ENCODE measurements around the gene SEMA3D.
A peak's percentile ranks its signal among the peaks of the same experiment; 100 is the strongest.

SEMA3D gene

DNA sequence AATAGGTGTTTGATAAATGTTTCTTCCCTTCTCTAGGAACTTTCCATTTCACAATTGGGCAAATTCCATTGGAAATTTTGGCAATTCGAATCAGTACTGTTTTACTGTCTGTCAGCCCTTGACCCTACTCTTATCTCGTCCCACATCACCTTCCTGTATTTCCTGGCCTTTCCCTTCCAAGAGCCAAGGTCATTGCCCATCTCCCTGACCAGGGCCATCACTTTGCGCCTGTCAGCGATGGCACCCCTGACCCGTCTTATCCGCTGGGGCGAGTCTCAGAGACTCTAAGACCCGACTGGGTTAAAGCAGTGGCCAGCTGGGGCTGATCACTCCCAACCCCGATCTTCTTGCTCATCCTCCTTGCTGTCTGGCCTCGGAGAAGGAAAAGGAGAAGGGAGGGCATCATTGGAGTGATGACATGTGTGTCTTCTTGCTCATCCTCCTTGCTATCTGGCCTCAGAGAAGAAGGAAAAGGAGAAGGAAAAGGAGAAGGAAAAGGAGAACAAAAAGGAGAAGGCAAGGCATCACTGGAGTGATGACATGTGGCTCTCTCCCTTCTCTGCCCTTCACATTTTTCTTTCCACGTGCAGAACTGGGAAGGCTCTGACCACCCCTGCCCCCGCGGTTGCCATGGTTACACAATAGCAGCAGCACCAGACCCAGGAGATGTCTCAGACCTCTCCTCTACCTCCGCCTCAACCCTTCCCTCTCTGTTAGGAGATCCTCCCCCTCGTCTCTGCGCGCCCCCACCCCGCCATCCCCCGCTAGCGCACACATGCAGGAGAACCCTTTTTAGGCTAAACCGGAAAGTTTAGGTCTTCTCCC lies 2.0 kb downstream of the SEMA3D start:
- Histone ChIP-seq H3K4me3 (ENCODE audit: low read length) (peak overlapping the region; percentile 87), H3K4me1 (ENCODE audit: control insufficient read depth, insufficient read depth, low read length) (peaks cover 13% of the 10 kb centered on the region), H3K9me3 (ENCODE audit: control insufficient read depth, low read length) (peaks cover 2% of the 10 kb centered on the region), H3K9ac (ENCODE audit: low read length) (no peak overlapping the region), H3K36me3 (ENCODE audit: control insufficient read depth, insufficient read depth, low read length, severe bottlenecking) (no peaks in the 10 kb centered on the region), H3K27me3 (replicated peaks; ENCODE audit: control insufficient read depth, insufficient read depth, low read length) (peaks cover 22% of the 10 kb centered on the region)
- peak; percentile 83 for DNase-seq (ENCODE audit: low read depth)

DNA sequence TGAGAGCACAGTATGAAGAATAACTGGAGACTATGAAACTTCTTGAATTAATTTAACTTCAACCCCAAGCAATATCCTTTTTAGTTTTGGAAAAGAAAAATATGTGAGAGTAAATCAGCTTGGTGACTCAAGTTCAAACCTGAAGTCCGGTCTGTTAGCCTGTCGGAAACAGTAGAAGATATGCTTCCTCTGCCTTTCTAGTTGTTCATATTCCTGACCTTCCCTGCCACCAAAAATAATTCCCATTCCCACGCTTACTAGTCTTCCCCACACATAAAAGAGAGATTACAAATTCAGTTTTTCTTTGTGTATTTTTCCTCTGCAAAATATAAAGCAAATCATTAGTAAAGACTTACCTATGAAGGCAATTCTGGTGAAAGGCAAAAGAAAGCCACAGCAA lies 3.6 kb downstream of the SEMA3D start:
- no peaks in the 10 kb centered on the region for H3K36me3 ChIP-seq (ENCODE audit: control insufficient read depth, insufficient read depth, low read length, severe bottlenecking)
- no peak for DNase-seq (ENCODE audit: low read depth)
- peaks cover 20% of the 10 kb centered on the region for H3K27me3 ChIP-seq (replicated peaks; ENCODE audit: control insufficient read depth, insufficient read depth, low read length)
- no peak overlapping the region for H3K4me3 ChIP-seq (ENCODE audit: low read length)
- peaks cover 13% of the 10 kb centered on the region for H3K4me1 ChIP-seq (ENCODE audit: control insufficient read depth, insufficient read depth, low read length)
- H3K9ac ChIP-seq (ENCODE audit: low read length): no peak overlapping the region
- H3K9me3 ChIP-seq (ENCODE audit: control insufficient read depth, low read length): peaks cover 12% of the 10 kb centered on the region

DNA sequence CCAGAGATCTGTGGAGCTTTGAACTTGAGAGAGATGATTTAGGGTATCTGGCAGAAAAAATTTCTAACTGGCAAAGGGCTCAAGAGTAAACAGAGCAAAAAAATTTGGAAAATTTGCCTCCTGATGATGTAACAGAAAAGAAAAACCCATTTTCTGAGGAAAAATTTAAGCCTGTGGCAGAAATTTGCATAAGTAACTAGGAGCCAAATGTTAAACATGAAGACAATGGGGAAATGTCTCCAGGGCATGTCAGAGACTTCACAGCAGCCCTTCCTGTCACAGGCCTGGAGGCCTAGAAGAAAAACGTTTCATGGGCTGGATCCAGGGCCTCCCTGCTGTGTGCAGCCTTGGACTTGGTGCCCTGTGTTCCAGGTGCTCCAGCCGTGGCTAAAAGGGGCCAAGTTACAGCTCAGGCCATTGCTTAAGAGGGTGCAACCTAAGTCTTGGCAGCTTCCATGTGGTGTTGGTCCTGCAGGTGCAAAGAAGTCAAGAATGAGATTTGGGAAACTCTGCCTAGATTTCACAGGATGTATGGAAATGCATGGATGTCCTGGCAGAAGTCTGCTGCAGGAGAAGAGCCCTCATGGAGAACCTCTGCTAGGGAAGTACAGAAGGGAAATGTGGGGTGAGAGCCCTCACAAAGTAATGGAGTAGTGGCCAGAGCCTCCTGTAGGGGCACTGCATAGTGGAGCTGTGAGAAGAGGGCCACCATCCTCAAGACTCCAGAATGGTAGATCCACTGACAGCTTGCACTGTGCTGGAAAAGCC lies 8.1 kb downstream of the SEMA3D start:
- H3K4me1 ChIP-seq (ENCODE audit: control insufficient read depth, insufficient read depth, low read length): peaks cover 2% of the 10 kb centered on the region
- peaks cover 18% of the 10 kb centered on the region for H3K9me3 ChIP-seq (ENCODE audit: control insufficient read depth, low read length)
- no peak for DNase-seq (ENCODE audit: low read depth)
- H3K4me3 ChIP-seq (ENCODE audit: low read length): no peak overlapping the region
- H3K27me3 ChIP-seq (replicated peaks; ENCODE audit: control insufficient read depth, insufficient read depth, low read length): peaks cover 8% of the 10 kb centered on the region
- H3K36me3 ChIP-seq (ENCODE audit: control insufficient read depth, insufficient read depth, low read length, severe bottlenecking): no peaks in the 10 kb centered on the region
- no peak overlapping the region for H3K9ac ChIP-seq (ENCODE audit: low read length)

DNA sequence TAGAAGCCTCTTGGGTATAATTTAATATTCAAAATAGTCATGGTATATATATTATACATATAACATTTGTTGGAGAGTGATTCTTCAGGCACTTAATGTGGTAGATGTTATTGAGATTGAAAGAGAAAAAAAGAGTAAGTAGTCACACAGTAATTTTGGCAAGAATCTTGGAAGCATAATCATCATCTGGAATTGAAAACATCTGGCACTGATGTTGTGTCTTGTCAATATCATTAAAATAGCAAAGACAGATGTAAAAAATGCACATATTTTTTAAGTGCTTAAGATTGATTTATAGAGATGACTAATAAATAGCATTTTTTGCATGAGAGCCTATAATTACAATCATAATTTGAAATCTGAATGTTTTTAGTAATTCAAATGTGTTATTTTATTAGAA lies 9.5 kb downstream of the SEMA3D start:
- Histone ChIP-seq H3K4me1 (ENCODE audit: control insufficient read depth, insufficient read depth, low read length) (peaks cover 8% of the 10 kb centered on the region), H3K27me3 (replicated peaks; ENCODE audit: control insufficient read depth, insufficient read depth, low read length) (no peaks in the 10 kb centered on the region), H3K9me3 (ENCODE audit: control insufficient read depth, low read length) (peaks cover 18% of the 10 kb centered on the region), H3K36me3 (ENCODE audit: control insufficient read depth, insufficient read depth, low read length, severe bottlenecking) (no peaks in the 10 kb centered on the region), H3K9ac (ENCODE audit: low read length) (no peak overlapping the region), H3K4me3 (ENCODE audit: low read length) (no peak overlapping the region)
- peak; percentile 38 for DNase-seq (ENCODE audit: low read depth)

DNA sequence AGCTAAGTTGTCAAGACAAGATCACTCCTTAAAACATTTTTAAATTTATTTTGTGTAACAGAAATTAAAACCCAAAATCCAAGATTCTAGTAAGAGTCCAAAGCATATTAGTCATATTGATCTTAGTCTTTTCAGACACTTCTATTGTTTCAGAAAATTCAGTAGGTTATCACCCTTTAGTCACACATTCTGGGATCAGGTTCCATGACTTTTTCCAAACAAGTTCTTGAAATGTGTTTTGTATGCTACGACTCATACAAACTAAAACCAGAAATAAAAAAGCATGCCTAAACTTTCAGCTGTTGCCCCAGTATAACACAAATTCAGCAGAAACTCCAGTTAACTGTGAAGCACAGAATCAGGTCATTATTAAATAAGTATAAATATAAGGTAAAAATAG lies 10.7 kb downstream of the SEMA3D start:
- Histone ChIP-seq H3K36me3 (ENCODE audit: control insufficient read depth, insufficient read depth, low read length, severe bottlenecking) (no peaks in the 10 kb centered on the region), H3K4me1 (ENCODE audit: control insufficient read depth, insufficient read depth, low read length) (peaks cover 11% of the 10 kb centered on the region), H3K9me3 (ENCODE audit: control insufficient read depth, low read length) (peaks cover 18% of the 10 kb centered on the region), H3K27me3 (replicated peaks; ENCODE audit: control insufficient read depth, insufficient read depth, low read length) (no peaks in the 10 kb centered on the region), H3K9ac (ENCODE audit: low read length) (no peak overlapping the region), H3K4me3 (ENCODE audit: low read length) (no peak overlapping the region)
- DNase-seq (ENCODE audit: low read depth): peak; percentile 42

DNA sequence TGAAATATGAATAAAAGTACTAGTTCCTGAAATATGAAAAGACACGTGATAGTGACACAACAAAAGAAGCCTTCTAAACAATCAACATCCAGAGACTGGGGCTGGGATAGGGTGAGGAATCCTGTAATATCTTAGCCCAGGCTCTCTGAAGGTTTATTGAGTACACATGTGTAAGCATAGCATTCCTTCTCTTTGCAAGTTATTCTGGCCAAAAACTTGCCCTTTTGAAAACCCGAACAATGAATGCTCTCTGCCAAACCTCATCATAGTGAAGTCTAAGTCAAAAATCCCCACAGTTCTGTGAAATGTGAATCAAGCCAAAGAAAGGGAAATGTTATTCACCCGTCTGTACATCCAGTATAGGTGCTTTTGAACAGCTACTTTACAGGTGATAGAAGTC lies 11.6 kb downstream of the SEMA3D start:
- no peak overlapping the region for H3K4me3 ChIP-seq (ENCODE audit: low read length)
- H3K36me3 ChIP-seq (ENCODE audit: control insufficient read depth, insufficient read depth, low read length, severe bottlenecking): no peaks in the 10 kb centered on the region
- DNase-seq (ENCODE audit: low read depth): peak; percentile 79
- H3K9ac ChIP-seq (ENCODE audit: low read length): no peak overlapping the region
- H3K9me3 ChIP-seq (ENCODE audit: control insufficient read depth, low read length): peaks cover 18% of the 10 kb centered on the region
- peaks cover 11% of the 10 kb centered on the region for H3K4me1 ChIP-seq (ENCODE audit: control insufficient read depth, insufficient read depth, low read length)
- H3K27me3 ChIP-seq (replicated peaks; ENCODE audit: control insufficient read depth, insufficient read depth, low read length): no peaks in the 10 kb centered on the region

DNA sequence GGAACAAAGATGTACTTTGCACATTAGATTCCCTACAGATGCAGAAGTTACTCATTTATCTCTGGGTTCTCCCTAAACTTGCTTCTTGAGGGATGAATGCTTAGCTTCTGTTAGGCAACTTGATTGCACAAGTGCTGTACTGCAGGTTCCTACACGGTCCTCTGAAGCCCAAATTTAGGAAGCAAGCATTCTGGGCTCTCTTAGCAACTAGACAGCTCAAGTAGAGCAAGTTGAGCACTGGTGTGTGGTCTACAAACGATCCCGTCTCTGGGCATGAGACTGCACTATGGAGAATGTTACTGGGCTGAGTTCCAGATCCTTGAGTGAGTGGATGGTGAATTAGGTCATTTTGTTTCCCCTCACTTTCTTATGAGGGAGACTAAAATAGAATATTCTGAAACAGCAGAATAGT lies 14.3 kb downstream of the SEMA3D start:
- Histone ChIP-seq H3K9me3 (ENCODE audit: control insufficient read depth, low read length) (no peaks in the 10 kb centered on the region), H3K27me3 (replicated peaks; ENCODE audit: control insufficient read depth, insufficient read depth, low read length) (no peaks in the 10 kb centered on the region), H3K4me3 (ENCODE audit: low read length) (no peak overlapping the region), H3K4me1 (ENCODE audit: control insufficient read depth, insufficient read depth, low read length) (peaks cover 11% of the 10 kb centered on the region), H3K36me3 (ENCODE audit: control insufficient read depth, insufficient read depth, low read length, severe bottlenecking) (no peaks in the 10 kb centered on the region), H3K9ac (ENCODE audit: low read length) (no peak overlapping the region)
- peak; percentile 84 for DNase-seq (ENCODE audit: low read depth)

DNA sequence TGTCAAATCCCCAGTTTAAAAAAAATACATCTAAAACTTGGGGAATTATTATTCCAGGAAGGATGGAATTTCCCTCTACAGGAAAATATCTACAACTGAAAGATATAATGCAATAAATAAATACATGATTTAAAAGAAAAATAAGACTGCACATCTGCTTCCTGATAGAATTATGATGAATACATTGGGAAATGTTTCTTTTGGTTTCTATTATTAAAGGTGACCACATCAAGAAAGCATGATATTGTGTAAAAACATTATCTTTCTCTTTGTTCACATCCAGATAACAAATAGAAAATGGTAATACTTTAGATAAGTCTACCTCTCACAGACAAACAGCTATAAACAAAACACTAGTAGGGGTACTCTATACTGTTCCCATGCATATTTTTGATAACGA lies 19.2 kb downstream of the SEMA3D start:
- no peaks in the 10 kb centered on the region for H3K9me3 ChIP-seq (ENCODE audit: control insufficient read depth, low read length)
- peaks cover 10% of the 10 kb centered on the region for H3K4me1 ChIP-seq (ENCODE audit: control insufficient read depth, insufficient read depth, low read length)
- H3K36me3 ChIP-seq (ENCODE audit: control insufficient read depth, insufficient read depth, low read length, severe bottlenecking): no peaks in the 10 kb centered on the region
- H3K4me3 ChIP-seq (ENCODE audit: low read length): no peak overlapping the region
- H3K9ac ChIP-seq (ENCODE audit: low read length): no peak overlapping the region
- DNase-seq (ENCODE audit: low read depth): no peak
- no peaks in the 10 kb centered on the region for H3K27me3 ChIP-seq (replicated peaks; ENCODE audit: control insufficient read depth, insufficient read depth, low read length)

DNA sequence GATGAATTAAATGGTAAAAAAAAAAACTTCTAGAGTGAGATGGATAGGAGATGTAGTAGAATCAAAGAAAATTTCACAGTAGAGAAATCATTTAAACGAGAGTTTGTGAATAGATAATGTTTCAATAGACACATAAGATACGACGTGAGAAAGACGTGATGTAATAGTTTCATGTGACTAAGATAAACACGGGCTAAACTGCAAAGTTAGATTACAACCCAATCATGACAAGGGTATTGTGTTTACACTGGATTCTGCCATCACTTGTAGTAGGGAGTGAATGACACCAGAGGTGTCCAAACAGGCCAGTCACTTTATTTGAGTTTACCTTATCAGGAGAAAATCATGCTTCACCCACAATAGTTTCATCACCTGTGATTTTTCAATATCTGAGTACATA lies 21.6 kb downstream of the SEMA3D start:
- Histone ChIP-seq H3K27me3 (replicated peaks; ENCODE audit: control insufficient read depth, insufficient read depth, low read length) (no peaks in the 10 kb centered on the region), H3K9ac (ENCODE audit: low read length) (no peak overlapping the region), H3K4me3 (ENCODE audit: low read length) (no peak overlapping the region), H3K4me1 (ENCODE audit: control insufficient read depth, insufficient read depth, low read length) (peaks cover 7% of the 10 kb centered on the region), H3K9me3 (ENCODE audit: control insufficient read depth, low read length) (no peaks in the 10 kb centered on the region), H3K36me3 (ENCODE audit: control insufficient read depth, insufficient read depth, low read length, severe bottlenecking) (no peaks in the 10 kb centered on the region)
- DNase-seq (ENCODE audit: low read depth): no peak

DNA sequence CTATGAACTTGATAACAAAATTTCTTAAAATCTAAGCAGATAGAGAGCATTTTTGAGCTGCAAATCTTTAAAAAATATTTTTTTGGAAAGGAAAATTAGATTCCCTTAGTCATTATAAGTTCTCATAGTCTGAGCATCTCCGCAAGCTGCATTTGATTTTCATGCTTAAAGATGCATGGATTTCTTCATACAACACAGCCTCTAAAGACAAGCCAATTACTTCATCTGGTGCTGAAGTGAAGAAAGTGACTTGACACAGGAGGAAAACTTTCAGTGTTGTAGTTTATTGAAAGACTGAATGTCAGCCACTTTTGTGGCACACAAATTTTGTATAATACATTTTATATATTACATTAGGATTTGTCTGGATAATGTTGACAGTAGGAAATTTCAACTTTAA lies 22.5 kb downstream of the SEMA3D start:
- Histone ChIP-seq H3K4me3 (ENCODE audit: low read length) (no peak overlapping the region), H3K9me3 (ENCODE audit: control insufficient read depth, low read length) (no peaks in the 10 kb centered on the region), H3K36me3 (ENCODE audit: control insufficient read depth, insufficient read depth, low read length, severe bottlenecking) (no peaks in the 10 kb centered on the region), H3K27me3 (replicated peaks; ENCODE audit: control insufficient read depth, insufficient read depth, low read length) (no peaks in the 10 kb centered on the region), H3K9ac (ENCODE audit: low read length) (no peak overlapping the region), H3K4me1 (ENCODE audit: control insufficient read depth, insufficient read depth, low read length) (peaks cover 7% of the 10 kb centered on the region)
- peak; percentile 30 for DNase-seq (ENCODE audit: low read depth)

DNA sequence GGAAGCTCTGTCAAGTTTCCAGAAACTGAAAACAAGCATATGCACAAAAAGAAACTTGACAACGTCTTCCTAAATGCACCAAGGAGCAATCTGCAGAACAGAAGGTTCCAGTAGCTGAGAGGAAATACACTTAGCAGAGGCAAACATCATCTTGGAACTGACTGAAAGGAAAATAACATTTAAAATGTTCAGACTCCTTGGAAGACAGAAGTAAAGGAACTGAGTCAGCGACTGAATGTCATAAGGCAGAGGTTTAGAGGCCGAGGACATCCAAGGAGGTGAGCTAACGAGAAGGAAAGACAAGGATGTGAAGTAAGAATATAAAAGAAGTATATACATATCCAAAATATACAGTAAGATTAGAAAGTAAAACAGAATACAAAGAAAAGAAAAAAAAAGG lies 24.1 kb downstream of the SEMA3D start:
- Histone ChIP-seq H3K27me3 (replicated peaks; ENCODE audit: control insufficient read depth, insufficient read depth, low read length) (no peaks in the 10 kb centered on the region), H3K36me3 (ENCODE audit: control insufficient read depth, insufficient read depth, low read length, severe bottlenecking) (no peaks in the 10 kb centered on the region), H3K9ac (ENCODE audit: low read length) (no peak overlapping the region)

More for the DNA sequence above, 24.1 kb downstream of the SEMA3D start:
- Histone ChIP-seq H3K9me3 (ENCODE audit: control insufficient read depth, low read length) (no peaks in the 10 kb centered on the region), H3K4me1 (ENCODE audit: control insufficient read depth, insufficient read depth, low read length) (peaks cover 7% of the 10 kb centered on the region), H3K4me3 (ENCODE audit: low read length) (peak overlapping the region; percentile 12)
- no peak for DNase-seq (ENCODE audit: low read depth)
